ENCODE data around the gene PHF14.
A peak's percentile ranks its signal among the peaks of the same experiment; 100 is the strongest.

DNA sequence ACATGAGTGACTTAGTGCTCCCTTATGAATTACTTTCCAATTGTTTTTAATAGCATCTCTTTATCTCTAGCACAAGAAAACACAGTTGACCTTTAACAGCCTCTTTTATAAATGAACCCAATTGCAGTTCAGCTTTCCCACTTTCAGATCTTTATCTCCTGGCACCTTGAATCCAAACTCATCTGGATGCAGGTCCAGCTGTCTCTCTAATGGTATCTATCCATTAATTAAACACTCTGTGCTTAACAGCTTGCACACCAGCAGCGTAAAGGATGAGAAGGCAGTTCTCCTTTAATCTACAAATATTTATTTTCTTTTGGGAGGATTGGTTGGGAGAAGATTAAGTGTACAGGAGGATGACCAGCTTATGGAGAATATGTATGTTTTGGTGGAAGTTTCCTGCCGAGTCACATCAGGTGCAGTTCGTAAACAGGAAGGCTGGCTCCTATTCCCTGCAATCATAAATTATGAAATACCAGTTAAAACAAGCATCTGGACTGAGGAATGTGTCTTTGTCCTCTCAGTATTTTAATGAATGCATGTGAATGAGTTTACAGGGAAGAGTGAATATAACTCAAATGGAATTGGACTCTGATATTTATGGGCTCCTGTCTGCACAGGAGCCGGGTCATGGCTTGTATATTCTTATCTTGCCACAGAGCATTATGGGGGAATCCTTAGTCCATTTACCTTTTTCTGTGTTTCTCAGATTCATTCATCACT is 232.7 kb downstream of the PHF14 start:
- TF ChIP-seq GATA2 (IDR thresholded peaks at IDR 0.05; ENCODE audit: low read depth, low read length) (peak; percentile 70), GATA3 (IDR thresholded peaks at IDR 0.05; ENCODE audit: low read depth, low read length) (peak; percentile 67)
